ENCODE data around the gene DCUN1D1.
A peak's percentile ranks its signal among the peaks of the same experiment; 100 is the strongest.

Gene DCUN1D1

DNA sequence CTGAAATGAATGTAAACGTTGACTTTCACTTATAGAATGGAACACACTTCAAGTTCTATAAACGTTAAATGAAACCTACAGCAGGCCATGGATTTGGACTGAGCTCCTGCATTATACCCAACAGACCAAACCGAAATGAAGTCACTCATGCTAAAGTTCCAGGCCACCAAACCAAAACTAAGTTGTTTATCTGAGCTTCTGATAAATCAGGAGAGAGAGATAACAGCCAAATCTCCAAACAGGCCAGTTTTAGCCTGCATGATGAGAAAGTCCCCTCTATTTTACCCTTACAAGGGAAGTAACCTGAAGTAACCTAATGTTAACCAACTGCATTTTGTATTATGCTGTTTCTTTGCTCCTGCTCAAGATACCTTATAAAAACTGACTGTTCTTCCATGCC, 44.5 kb downstream of the DCUN1D1 start:
- peaks cover 24% of the 10 kb centered on the region for H3K36me3 Mint-ChIP-seq (ENCODE audit: low read depth)
- peak overlapping the region; percentile 59 for H3K27ac Mint-ChIP-seq
- H3K9me3 Mint-ChIP-seq: peaks cover 8% of the 10 kb centered on the region
- H3K4me1 Mint-ChIP-seq (ENCODE audit: low read depth): peaks cover 43% of the 10 kb centered on the region
- no peak overlapping the region for H3K4me3 Mint-ChIP-seq
- DNase-seq: no peak
- H3K27me3 Mint-ChIP-seq: no peaks in the 10 kb centered on the region

DNA sequence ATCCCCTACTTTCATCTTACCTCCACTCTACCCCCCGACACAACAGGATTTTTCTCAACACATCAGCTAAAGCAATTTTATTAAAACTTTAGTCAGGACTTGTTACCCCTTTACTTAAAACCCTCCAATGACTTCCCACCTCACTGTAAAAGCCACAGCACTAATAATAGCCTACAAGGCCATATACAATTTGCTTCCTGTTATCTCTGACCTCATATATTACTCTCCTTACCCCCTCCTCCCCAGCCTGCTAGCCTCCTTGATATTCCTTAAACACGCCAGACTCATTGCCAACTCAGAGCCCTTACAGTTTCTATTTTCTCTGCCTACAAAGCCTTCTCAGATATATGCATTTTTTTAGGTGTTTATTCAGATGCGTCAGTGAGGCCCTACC, 54.4 kb downstream of the DCUN1D1 start:
- Mint-ChIP-seq H3K36me3 (ENCODE audit: low read depth) (peaks cover 55% of the 10 kb centered on the region), H3K4me3 (no peak overlapping the region), H3K27me3 (no peaks in the 10 kb centered on the region), H3K4me1 (ENCODE audit: low read depth) (peaks cover 8% of the 10 kb centered on the region), H3K9me3 (peaks cover 11% of the 10 kb centered on the region), H3K27ac (no peak overlapping the region)
- no peak for DNase-seq

DNA sequence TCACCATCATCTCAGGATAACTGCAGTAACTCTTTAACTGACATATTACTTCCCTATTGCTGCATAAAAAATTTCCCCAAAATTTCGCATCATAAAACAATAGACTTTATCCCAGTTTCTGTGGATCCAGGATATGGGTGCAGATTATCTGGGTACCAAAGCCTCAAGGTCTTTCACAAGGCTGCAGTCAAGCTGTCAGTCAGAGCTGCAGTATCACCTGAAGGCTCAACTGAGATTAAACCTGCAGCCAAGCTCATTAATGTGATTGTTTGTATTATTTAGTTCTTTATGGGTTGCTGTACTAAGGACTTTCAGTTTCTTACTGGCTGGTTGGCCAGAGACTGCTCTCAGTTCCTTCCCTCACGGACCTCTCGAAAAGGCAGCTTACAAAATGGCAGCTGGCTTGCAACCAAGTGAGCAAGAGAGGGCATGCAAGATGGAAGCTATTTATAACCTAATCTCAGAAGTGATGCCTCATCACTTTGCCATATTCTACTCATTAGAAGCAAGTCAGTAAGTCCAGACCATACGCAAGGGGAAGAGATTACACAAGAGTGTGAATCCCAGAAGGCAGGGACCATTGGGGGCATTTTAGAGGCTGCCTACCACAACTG, 54.9 kb downstream of the DCUN1D1 start:
- H3K36me3 Mint-ChIP-seq (ENCODE audit: low read depth): peaks cover 60% of the 10 kb centered on the region
- no peak overlapping the region for H3K4me3 Mint-ChIP-seq
- no peaks in the 10 kb centered on the region for H3K27me3 Mint-ChIP-seq
- DNase-seq: no peak
- peaks cover 11% of the 10 kb centered on the region for H3K9me3 Mint-ChIP-seq
- H3K4me1 Mint-ChIP-seq (ENCODE audit: low read depth): peaks cover 8% of the 10 kb centered on the region
- H3K27ac Mint-ChIP-seq: no peak overlapping the region

DNA sequence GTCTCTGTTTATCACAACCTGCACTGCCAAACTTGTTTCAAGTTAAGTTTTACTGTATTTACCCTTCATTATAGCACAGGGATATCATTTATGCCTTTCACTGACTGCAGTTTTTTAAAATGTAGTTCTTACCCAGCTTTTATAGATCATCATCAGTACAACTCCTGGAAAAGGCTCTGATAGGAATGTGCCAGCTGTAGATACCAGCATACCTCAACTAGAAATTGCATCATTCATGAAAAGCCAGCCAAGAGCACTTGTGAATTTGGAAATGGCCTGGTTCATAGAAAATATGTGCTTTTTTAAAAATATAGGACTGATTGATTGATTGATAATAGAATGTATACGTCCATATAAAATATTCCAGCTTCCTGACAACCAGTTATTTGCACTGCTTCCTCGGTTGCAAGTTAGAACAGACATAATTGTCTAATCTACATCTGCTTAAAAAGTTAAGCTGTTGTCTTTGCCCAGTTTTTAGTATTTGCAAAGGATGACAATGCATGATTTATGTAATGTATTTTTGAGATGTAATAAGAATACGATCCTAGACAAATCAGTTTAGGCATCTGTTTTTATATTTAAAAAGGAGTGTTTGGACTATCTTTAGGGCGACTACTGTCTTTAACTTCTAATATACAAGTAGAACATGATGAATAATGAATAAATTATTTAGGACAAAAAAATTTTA, 58.5 kb downstream of the DCUN1D1 start:
- Mint-ChIP-seq H3K36me3 (ENCODE audit: low read depth) (peaks cover 59% of the 10 kb centered on the region), H3K4me1 (ENCODE audit: low read depth) (no peaks in the 10 kb centered on the region), H3K9me3 (peaks cover 2% of the 10 kb centered on the region), H3K4me3 (no peak overlapping the region), H3K27ac (no peak overlapping the region), H3K27me3 (no peaks in the 10 kb centered on the region)
- DNase-seq: no peak

DNA sequence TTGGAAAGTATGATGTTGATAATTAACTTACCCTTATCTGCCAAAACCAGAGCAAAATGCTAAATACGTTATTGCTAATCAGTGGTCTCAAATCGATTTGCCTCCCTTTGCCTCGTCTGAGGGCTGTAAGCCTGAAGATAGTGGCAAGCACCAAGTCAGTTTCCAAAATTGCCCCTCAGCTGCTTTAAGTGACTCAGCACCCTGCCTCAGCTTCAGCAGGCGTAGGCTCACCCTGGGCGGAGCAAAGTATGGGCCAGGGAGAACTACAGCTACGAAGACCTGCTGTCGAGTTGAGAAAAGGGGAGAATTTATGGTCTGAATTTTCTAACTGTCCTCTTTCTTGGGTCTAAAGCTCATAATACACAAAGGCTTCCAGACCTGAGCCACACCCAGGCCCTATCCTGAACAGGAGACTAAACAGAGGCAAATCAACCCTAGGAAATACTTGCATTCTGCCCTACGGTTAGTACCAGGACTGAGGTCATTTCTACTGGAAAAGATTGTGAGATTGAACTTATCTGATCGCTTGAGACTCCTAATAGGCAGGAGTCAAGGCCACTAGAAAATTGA, 59.7 kb downstream of the DCUN1D1 start:
- DNase-seq: no peak
- H3K4me3 Mint-ChIP-seq: no peak overlapping the region
- H3K9me3 Mint-ChIP-seq: peaks cover 2% of the 10 kb centered on the region
- peaks cover under 1% of the 10 kb centered on the region for H3K4me1 Mint-ChIP-seq (ENCODE audit: low read depth)
- peak overlapping the region; percentile 23 for H3K27ac Mint-ChIP-seq
- H3K36me3 Mint-ChIP-seq (ENCODE audit: low read depth): peaks cover 65% of the 10 kb centered on the region
- H3K27me3 Mint-ChIP-seq: no peaks in the 10 kb centered on the region

DNA sequence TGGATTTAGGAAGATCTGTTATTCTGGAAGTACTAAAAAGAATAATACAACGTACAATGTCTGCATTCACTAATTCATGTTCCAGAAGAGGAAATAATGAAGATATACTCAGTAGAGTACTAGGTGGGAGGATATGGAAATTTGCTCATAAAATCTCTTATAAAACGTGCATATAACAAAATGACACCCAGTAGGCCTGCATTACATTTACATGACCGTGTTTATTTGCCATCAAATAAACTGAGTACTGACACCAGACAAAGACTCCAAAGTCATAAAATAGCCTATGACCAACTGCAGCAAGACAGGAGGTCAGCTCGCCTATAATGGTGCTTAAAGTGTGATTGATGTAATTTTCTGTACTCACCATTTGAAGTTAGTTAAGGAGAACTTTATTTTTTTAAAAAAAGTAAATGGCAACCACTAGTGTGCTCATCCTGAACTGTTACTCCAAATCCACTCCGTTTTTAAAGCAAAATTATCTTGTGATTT, 60.4 kb downstream of the DCUN1D1 start:
- Mint-ChIP-seq H3K4me1 (ENCODE audit: low read depth) (peaks cover 5% of the 10 kb centered on the region), H3K27me3 (no peaks in the 10 kb centered on the region), H3K4me3 (no peak overlapping the region), H3K27ac (no peak overlapping the region), H3K9me3 (peaks cover 2% of the 10 kb centered on the region), H3K36me3 (ENCODE audit: low read depth) (peaks cover 65% of the 10 kb centered on the region)
- no peak for DNase-seq

DNA sequence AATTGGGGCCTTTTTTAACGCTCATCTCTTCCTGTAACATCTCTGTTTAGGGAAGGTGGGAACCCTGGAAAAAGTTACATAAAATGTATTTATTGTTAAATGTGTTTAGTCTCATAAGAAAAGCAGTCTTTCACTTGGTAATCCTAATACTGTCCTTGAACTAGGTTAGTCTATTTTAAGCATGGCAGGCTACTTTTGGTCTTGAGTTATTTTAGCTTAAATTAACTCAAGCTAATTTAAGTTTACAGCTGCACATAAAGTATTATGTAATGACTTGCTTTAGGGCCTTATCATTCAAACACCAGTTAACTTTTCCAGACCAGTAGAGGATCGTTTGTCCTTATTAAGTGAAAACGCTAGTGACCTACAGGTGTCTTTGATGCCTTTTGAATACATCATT, 63.2 kb downstream of the DCUN1D1 start:
- H3K4me1 Mint-ChIP-seq (ENCODE audit: low read depth): peaks cover 28% of the 10 kb centered on the region
- no peak overlapping the region for H3K4me3 Mint-ChIP-seq
- H3K9me3 Mint-ChIP-seq: no peaks in the 10 kb centered on the region
- no peak overlapping the region for H3K27ac Mint-ChIP-seq
- no peaks in the 10 kb centered on the region for H3K27me3 Mint-ChIP-seq
- DNase-seq: no peak
- H3K36me3 Mint-ChIP-seq (ENCODE audit: low read depth): peaks cover 56% of the 10 kb centered on the region

DNA sequence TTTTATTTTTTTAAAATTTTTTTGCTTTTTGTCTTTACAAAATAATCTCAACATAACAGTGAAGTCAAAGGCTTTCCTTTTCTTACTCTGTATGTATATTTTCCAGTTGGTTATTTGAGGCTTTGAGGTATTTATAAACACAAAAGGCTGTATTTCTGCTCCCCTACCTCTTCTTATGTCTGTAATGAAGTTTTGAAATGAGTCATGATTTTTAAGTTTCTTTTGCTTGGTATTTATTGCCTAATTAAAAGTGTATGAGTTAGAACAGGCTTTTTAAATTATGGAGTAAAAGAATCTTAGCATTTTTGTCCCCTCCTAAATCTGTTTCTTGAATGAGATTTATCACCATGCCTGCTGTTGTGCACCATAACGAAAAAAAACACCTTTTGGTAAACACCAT, 66.0 kb downstream of the DCUN1D1 start:
- no peak overlapping the region for H3K4me3 Mint-ChIP-seq

DNA sequence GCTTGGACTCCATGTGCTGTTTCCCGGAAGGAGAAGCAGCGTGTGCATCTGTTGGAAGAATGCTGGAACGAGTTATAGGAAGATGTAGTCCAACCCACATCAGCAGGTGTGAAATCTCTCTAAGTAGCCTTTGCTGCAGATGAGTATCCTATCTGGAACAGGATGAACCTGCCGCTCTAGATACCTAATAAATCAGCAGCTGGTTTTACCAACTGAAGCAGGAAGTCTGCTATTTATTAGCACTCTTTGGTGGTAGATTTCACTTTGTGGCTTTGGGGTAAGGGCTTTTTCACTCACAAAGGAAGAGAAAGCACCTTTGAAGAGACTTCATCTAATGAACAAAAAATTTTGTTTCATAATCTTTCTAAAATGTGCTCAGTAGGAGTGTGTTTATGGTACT, 66.4 kb downstream of the DCUN1D1 start:
- Mint-ChIP-seq H3K4me3 (no peak overlapping the region), H3K9me3 (no peaks in the 10 kb centered on the region), H3K4me1 (ENCODE audit: low read depth) (peaks cover 55% of the 10 kb centered on the region), H3K36me3 (ENCODE audit: low read depth) (peaks cover 45% of the 10 kb centered on the region), H3K27me3 (no peaks in the 10 kb centered on the region), H3K27ac (peak overlapping the region; percentile 82)
- no peak for DNase-seq

More for the DNA sequence above, 66.0 kb downstream of the DCUN1D1 start:
- Mint-ChIP-seq H3K4me1 (ENCODE audit: low read depth) (peaks cover 52% of the 10 kb centered on the region), H3K36me3 (ENCODE audit: low read depth) (peaks cover 49% of the 10 kb centered on the region), H3K27me3 (no peaks in the 10 kb centered on the region), H3K9me3 (no peaks in the 10 kb centered on the region), H3K27ac (peak overlapping the region; percentile 38)
- no peak for DNase-seq

DNA sequence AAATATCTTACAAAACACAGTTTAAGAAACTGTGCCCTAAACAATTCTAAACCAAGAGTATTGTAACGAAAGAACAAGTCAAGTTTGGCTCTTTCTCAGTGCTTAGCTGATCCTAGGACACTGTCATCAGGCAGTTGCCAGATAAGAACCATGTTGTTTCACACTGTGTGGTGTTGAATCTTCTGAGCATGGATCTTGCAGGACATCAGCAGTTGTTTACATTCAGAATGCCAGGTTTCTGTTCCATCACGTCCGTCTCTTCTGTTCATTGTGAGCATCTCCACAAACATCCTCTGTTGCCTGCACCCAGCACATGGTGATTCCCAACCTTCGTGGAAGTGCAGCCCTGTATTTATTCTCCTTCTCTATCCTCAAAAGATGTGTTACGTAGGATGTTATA, 67.9 kb downstream of the DCUN1D1 start:
- H3K36me3 Mint-ChIP-seq (ENCODE audit: low read depth): peaks cover 49% of the 10 kb centered on the region
- no peak for DNase-seq
- no peak overlapping the region for H3K4me3 Mint-ChIP-seq
- no peaks in the 10 kb centered on the region for H3K9me3 Mint-ChIP-seq
- peaks cover 55% of the 10 kb centered on the region for H3K4me1 Mint-ChIP-seq (ENCODE audit: low read depth)
- no peak overlapping the region for H3K27ac Mint-ChIP-seq
- no peaks in the 10 kb centered on the region for H3K27me3 Mint-ChIP-seq

DNA sequence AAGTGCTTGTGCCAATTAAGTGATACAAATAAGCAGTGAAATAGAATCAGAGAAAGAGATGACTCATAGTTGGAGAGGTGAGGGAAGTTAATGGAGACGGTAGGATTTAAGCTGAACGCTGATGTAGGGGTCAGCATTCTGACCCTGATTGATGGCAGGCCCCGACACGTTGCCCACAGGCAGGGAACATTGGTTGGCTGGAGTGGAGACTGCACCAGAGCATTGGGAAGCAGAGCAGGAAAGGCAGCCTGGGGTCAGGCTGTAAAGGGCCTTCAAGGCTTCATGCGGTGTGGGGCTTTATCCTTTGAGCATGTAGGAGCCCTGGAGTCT, 68.6 kb downstream of the DCUN1D1 start:
- Mint-ChIP-seq H3K4me1 (ENCODE audit: low read depth) (peaks cover 55% of the 10 kb centered on the region), H3K36me3 (ENCODE audit: low read depth) (peaks cover 45% of the 10 kb centered on the region), H3K9me3 (no peaks in the 10 kb centered on the region), H3K27ac (peak overlapping the region; percentile 68), H3K27me3 (no peaks in the 10 kb centered on the region), H3K4me3 (no peak overlapping the region)
- no peak for DNase-seq

DNA sequence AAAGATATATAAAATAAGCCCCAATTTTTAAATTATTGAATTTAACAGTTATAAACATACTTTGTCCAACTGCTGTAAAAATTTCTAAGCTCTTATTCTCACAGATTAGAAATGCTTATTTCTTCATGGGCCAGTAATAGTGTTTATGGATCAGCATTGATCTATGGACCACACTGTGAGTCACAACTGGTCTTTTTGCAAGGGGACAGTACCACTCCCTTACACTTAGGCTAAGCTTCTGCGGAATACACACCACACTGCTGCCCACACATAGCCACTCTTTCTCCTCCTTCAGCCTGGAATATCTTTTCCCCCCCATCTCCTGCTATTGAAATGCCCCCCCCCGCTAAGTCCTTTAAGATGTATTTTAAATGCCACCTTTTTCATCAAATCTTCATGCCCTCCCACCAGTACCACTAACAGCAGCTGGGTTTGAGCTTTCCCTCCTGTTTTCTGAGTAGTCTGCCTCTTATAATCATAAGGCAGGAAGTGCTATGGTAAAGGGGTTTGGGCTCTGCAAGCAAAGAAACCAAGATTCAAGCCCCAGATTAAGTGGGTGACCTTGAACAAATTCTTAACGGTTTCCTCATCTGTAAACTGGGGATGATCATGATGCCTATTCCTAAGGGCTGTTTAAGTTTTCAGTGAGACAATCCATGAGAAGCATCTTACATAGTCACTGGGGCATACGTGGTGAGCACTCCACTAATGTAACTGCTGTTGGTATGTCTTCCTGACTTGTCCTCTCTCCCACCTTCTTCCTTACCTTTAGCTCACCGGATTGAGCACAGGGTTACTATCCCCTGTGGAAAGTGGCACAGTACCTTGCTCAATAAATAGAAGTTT, 69.2 kb downstream of the DCUN1D1 start:
- no peak for DNase-seq
- Mint-ChIP-seq H3K4me3 (no peak overlapping the region), H3K4me1 (ENCODE audit: low read depth) (peaks cover 55% of the 10 kb centered on the region), H3K27me3 (no peaks in the 10 kb centered on the region), H3K27ac (peak overlapping the region; percentile 68), H3K36me3 (ENCODE audit: low read depth) (peaks cover 49% of the 10 kb centered on the region), H3K9me3 (no peaks in the 10 kb centered on the region)

DNA sequence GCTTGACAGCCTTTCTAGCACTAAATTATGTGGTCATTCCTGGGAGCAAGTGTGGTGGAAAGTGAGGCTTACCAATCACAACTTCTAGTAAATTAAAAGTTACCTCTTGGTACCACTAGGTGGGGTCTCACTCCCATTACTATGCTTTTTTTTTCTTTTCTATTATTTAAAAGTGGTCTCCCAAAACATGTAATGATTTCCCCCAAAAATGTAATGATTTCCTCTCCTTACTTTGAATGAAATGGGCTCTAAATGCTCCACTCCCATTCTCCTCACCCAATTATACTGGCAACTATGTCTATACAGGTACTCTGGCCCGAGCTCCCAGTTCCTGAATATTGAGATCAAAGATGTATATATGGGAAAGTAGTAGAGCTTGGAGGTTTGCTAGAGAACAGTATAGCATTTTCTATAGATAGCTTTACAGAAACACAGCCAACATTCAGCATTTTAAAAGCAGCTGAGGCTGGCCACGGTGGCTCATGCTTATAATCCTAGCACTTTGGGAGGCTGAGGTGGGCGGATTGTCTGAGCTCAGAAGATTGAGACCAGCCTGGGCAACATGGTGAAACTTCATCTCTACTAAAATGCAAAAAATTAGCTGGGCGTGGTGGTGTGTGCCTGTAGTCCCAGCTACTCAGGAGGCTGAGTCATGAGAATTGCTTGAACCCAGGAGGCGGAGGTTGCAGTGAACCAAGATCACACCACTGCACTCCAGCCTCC, 70.9 kb downstream of the DCUN1D1 start:
- peaks cover 45% of the 10 kb centered on the region for H3K36me3 Mint-ChIP-seq (ENCODE audit: low read depth)
- H3K4me3 Mint-ChIP-seq: no peak overlapping the region
- H3K27ac Mint-ChIP-seq: peak overlapping the region; percentile 15
- no peaks in the 10 kb centered on the region for H3K27me3 Mint-ChIP-seq
- H3K4me1 Mint-ChIP-seq (ENCODE audit: low read depth): peaks cover 46% of the 10 kb centered on the region
- no peak for DNase-seq
- H3K9me3 Mint-ChIP-seq: no peaks in the 10 kb centered on the region

DNA sequence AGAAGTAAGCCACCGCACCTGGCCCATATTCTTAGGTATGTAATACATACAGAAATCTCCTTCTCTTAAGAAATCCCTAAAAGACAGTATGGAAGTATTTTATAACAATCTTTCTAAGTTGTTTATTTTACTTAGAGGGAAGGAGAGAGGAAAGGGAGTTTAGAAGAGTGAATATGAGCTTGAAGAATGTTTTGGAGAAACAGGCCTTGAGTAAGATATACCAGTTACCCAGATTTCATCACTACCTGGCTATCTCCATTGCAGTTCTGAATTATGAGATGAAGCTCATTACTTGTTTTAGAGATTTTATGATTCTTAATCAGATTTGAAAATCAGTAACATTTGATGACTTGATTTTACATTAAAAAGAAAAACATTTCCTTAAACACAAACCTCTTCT, 71.9 kb downstream of the DCUN1D1 start:
- H3K4me1 Mint-ChIP-seq (ENCODE audit: low read depth): peaks cover 38% of the 10 kb centered on the region
- no peak for DNase-seq
- no peaks in the 10 kb centered on the region for H3K27me3 Mint-ChIP-seq
- H3K4me3 Mint-ChIP-seq: no peak overlapping the region
- peaks cover 44% of the 10 kb centered on the region for H3K36me3 Mint-ChIP-seq (ENCODE audit: low read depth)
- no peak overlapping the region for H3K27ac Mint-ChIP-seq
- H3K9me3 Mint-ChIP-seq: no peaks in the 10 kb centered on the region
